Heart left ventricle (tissue), 16 donors: Measurements from ENCODE around the gene ACR. TPM values are rescaled to one million over a fixed set of nuclear protein-coding genes. Genes with fewer than 3 reads are reported as not detected.
A peak's percentile ranks its signal among the peaks of the same experiment; 100 is the strongest.

ENCODE experiments used
- ATAC-seq, 4 donors: fragments of 200-7000 bp; cut with Tn5 transposase; one replicate each; pipeline ENCODE4 v1.9.1; 2020 to 2022; ENCODE audit warnings: moderate library complexity in 4 of 4, mild to moderate bottlenecking in 3 of 4, moderate number of reproducible peaks in 1 of 4
- DNase-seq, 5 donors: peaks; one replicate each; pipeline ENCODE4 v3.0.0-alpha.2; 2020
- H3K27ac ChIP-seq, 12 donors: fragments of 200-600 bp; sonication (generic) in 4 of 12; one replicate each; pipeline versions ENCODE4 v1.5.0 to v1.8.0; 2016 to 2022; ENCODE audit warnings: mild to moderate bottlenecking in 2 of 12
- H3K27me3 ChIP-seq, 9 donors: fragments of 200-600 bp; sonication (generic) in 2 of 9; one replicate each; pipeline versions ENCODE4 v1.5.1 to v1.8.0; 2016 to 2022; ENCODE audit warnings: mild to moderate bottlenecking in 3 of 9
- H3K36me3 ChIP-seq, 9 donors: fragments of 200-600 bp; sonication (generic) in 2 of 9; one replicate each; pipeline versions ENCODE4 v1.5.0 to v1.8.0; 2018 to 2022; ENCODE audit warnings: mild to moderate bottlenecking in 2 of 9
- H3K4me1 ChIP-seq, 12 donors: fragments of 200-600 bp; sonication (generic) in 4 of 12; one replicate each; pipeline versions ENCODE4 v1.5.0 to v1.8.0; 2016 to 2022; ENCODE audit warnings: mild to moderate bottlenecking in 3 of 12
- H3K4me3 ChIP-seq, 12 donors: fragments of 200-600 bp; sonication (generic) in 4 of 12; one replicate each; pipeline versions ENCODE4 v1.5.0 to v1.8.0; 2017 to 2022; ENCODE audit warnings: mild to moderate bottlenecking in 9 of 12, moderate library complexity in 4 of 12
- H3K9me3 ChIP-seq, 12 donors: fragments of 200-600 bp; sonication (generic) in 4 of 12; one replicate each; pipeline versions ENCODE4 v1.5.0 to v1.8.0; 2016 to 2022; ENCODE audit warnings: mild to moderate bottlenecking in 1 of 12
- CTCF ChIP-seq, 12 donors: fragments of 200-600 bp; sonication (generic) in 4 of 12; IDR thresholded peaks; one replicate each; pipeline versions ENCODE4 v1.5.0 to v1.8.0; 2018 to 2022; ENCODE audit warnings: antibody characterized with exemption in 12 of 12, mild to moderate bottlenecking in 5 of 12
- POLR2A ChIP-seq, 2 donors: fragments of 450-650 bp; IDR thresholded peaks; one replicate each; pipeline ENCODE4 v1.6.1; 2017; ENCODE audit warnings: antibody characterized with exemption in 2 of 2, mild to moderate bottlenecking in 2 of 2, moderate library complexity in 2 of 2
- WGBS, 4 donors: extraction: QIAGEN DNeasy Blood & Tissue Kit in 2 of 4; methylation state at CpG; one replicate each; pipeline versions ENCODE4 v1.1.5 to v1.1.7; 2013 to 2018; 5-methylcytosine and 5-hydroxymethylcytosine counted together
- intact Hi-C, 10 donors: fragments of 100-400 bp; cut with DNase I; formaldehyde crosslinking; loops; one replicate each; pipeline versions ENCODE4 v1.11.1 to v1.14.2; 2022
- polyA plus RNA-seq, 2 donors: library from polyadenylated mRNA; stranded (reverse); fragments of 200-250 nt; gene quantifications; one replicate each; pipeline ENCODE4 v1.2.3, GENCODE V29; 2013
- total RNA-seq, 9 donors: library from RNA; depleted of rRNA in 2 of 9; stranded (reverse); fragments of >200 nt in 2 of 9; fragmentation: NEBNext Ultra II Directional in 3 of 9; extraction: Animal tissue kit (Norgen Biotek cat#: 25700) in 3 of 9; gene quantifications; one replicate each; pipeline versions ENCODE4 v1.1.0 to v1.2.4, GENCODE V29; 2016 to 2023
- donor health status: ischemic (EF 13 %, LVEDD 7.1; RV severe dilation, severe dysfunction).
- donor health status: healthy with polysubstance abuse.
- donor health status: DM: no; HTN: yes; CAD: no.
- donor health status: DM: no; HTN: no; CAD: no.
- donor health status: ischemic (EF 25% LVEDD 6.9; RV normal size, moderate dysfunction).
- donor health status: ischemic (EF 25% LVEDD 5.7; RV mildly dilated, moderate dysfunction).
- donor health status: healthy.
- donor health status: DM: yes; HTN: yes; CAD: no.
- donor health status: ischemic (EF 35%, LVEDD 5.7; RV mildly dilated, moderate dysfunction).
- donor health status: nonischemic (EF 11% LVEDD 7.7; RV severe dilation, severe dysfunction).
- donor health status: DM: yes; HTN: yes; CAD: no.
- donor health status: PGD.
- donor health status: ischemic (EF 29% LVEDD 5.4; RV normal size, mild dysfunction).
- donor health status: nonischemic (EF 23%, LVEDD 6.1; RV moderate dilation, normal function).

The ACR gene
- total and polyA plus RNA-seq, 11 donors = 0.12 to 1.2 (median 0.50) TPM; not detected in 2

- H3K4me1 ChIP-seq = peaks cover 0 to 49% (median 27%) of the 10 kb centered on the region in 12 donors
- TF ChIP-seq POLR2A (IDR thresholded peaks at IDR 0.05) = no peak
- no peak for TF ChIP-seq CTCF (IDR thresholded peaks at IDR 0.05)
- intact Hi-C loops = no loop called here
- whole genome bisulfite sequencing, 4 donors = 91 to 95% (median 93%) methylated on average over 6 of the region's 6 CpGs
- no peak overlapping the region for H3K27ac ChIP-seq
- no peaks in the 10 kb centered on the region for H3K27me3 ChIP-seq
- H3K36me3 ChIP-seq = peaks cover 0 to 54% (median 20%) of the 10 kb centered on the region in 9 donors
- no peaks in the 10 kb centered on the region for H3K9me3 ChIP-seq
- DNase-seq (no peak), ATAC-seq (no peak)
- no peak overlapping the region for H3K4me3 ChIP-seq
These were observed 29.0 kb upstream of the ACR start for GRCh38 chr22:50708996-50709395.

DNA sequence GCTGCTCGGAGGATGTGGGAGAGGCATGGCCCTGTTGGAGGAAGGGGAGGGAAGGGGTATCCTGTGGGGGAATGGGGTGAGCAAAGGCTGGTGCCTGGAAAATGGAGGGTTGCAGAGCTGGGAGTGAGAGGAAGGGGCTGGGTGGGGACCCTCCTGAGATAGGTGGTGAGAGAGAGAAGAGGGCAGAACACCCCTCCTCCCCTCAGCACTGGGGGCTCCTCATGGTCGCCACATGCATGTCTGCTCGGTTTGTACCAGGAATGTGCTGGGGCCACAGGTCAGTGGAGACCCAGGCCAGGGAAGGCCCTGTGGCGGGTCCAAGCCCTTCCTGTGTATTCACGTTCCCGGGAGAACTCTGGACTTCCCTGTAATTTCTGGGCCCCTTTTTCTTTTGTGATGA lies 27.8 kb upstream of the ACR start:
- peak in 3 of 5 donors; percentile 12 to 31 (median 22) for DNase-seq
- intact Hi-C loops = loop anchor here in 2 of 10 donors (5.0 kb wide), 3 partner anchors 33 to 83 kb away; partner anchors contain the start of genes ARSA (in 1 of the 2) and SHANK3 (in 1 of the 2)
- 58 to 68% (median 64%) methylated on average over 6 of the region's 6 CpGs for WGBS, 4 donors
- H3K9me3 ChIP-seq = no peaks in the 10 kb centered on the region
- H3K36me3 ChIP-seq = peaks cover 0 to 47% (median 11%) of the 10 kb centered on the region in 9 donors
- peak overlapping the region in 5 of 12 donors; percentile 7 to 53 (median 18) for H3K27ac ChIP-seq
- no peaks in the 10 kb centered on the region for H3K27me3 ChIP-seq
- no peak for ATAC-seq
- no peak overlapping the region for H3K4me3 ChIP-seq
- TF ChIP-seq POLR2A (IDR thresholded peaks at IDR 0.05) = no peak
- TF ChIP-seq CTCF (IDR thresholded peaks at IDR 0.05) = no peak
- peaks cover 0 to 55% (median 27%) of the 10 kb centered on the region in 12 donors for H3K4me1 ChIP-seq

DNA sequence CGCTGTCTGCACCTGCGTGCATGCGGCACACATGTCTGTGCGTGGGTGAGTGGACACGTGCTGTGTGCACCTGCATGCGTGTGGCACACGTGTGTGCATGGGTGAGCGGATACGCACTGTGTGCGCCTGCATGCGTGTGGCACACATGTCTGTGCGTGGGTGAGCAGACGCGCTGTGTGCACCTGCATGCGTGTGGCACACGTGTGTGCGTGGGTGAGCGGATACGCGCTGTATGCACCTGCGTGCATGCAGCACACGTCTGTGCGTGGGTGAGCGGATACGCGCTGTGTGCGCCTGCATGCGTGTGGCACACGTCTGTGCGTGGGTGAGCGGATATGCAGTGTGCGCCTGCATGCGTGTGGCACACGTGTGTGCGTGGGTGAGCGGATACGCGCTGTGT lies 27.1 kb upstream of the ACR start:
- peaks cover 0 to 55% (median 27%) of the 10 kb centered on the region in 12 donors for H3K4me1 ChIP-seq
- H3K27ac ChIP-seq = peak overlapping the region in 1 of 12 donors; percentile 53
- H3K27me3 ChIP-seq = no peaks in the 10 kb centered on the region
- DNase-seq (peak in 3 of 5 donors; percentile 6 to 27 (median 18)), ATAC-seq (no peak)
- H3K4me3 ChIP-seq = no peak overlapping the region
- peaks cover 0 to 44% (median 8%) of the 10 kb centered on the region in 9 donors for H3K36me3 ChIP-seq
- TF ChIP-seq CTCF (IDR thresholded peaks at IDR 0.05) (no peak), POLR2A (IDR thresholded peaks at IDR 0.05) (no peak)
- WGBS, 4 donors = 88 to 96% (median 95%) methylated on average over 38 of the region's 38 CpGs
- no peaks in the 10 kb centered on the region for H3K9me3 ChIP-seq
- intact Hi-C loops = loop anchor here in 2 of 10 donors (5.0 kb wide), 3 partner anchors 34 to 84 kb away; partner anchors contain the start of genes ARSA (in 1 of the 2) and SHANK3 (in 1 of the 2)

GRCh38 chr22:50711446-50712340 lies 26.3 kb upstream of the ACR start:
- peaks cover 0 to 55% (median 27%) of the 10 kb centered on the region in 12 donors for H3K4me1 ChIP-seq
- peaks cover 0 to 41% (median 4%) of the 10 kb centered on the region in 9 donors for H3K36me3 ChIP-seq
- H3K27ac ChIP-seq = peak overlapping the region in 2 of 12 donors; percentile 13 to 53
- H3K4me3 ChIP-seq = no peak overlapping the region
- no peaks in the 10 kb centered on the region for H3K27me3 ChIP-seq
- H3K9me3 ChIP-seq = no peaks in the 10 kb centered on the region
- 68 to 78% (median 72%) methylated on average over 15 to 16 of the region's 16 CpGs for WGBS, 4 donors
- DNase-seq = peak in 3 of 5 donors; percentile 20 to 55 (median 30)
- TF ChIP-seq POLR2A (IDR thresholded peaks at IDR 0.05) (no peak), CTCF (IDR thresholded peaks at IDR 0.05) (no peak)
- intact Hi-C loops = loop anchor here in 2 of 10 donors (5.0 kb wide), 3 partner anchors 34 to 84 kb away; partner anchors contain the start of genes ARSA (in 1 of the 2) and SHANK3 (in 1 of the 2)
- no peak for ATAC-seq
